ENCODE data around the gene CADM1. TPM values are rescaled to one million over a fixed set of nuclear protein-coding genes. Genes with fewer than 3 reads are reported as not detected.

Gene CADM1
- total and polyA plus RNA-seq, 10 of the 15 experiments (the other 5 are each of a cell fraction or from before 2014, with no cell fraction given) = 0.03 to 0.48 (median 0.15) TPM; not detected in 3

- in situ Hi-C loops (cut with MboI) (no loop called here), intact Hi-C loops (cut with micrococcal nuclease; ENCODE audit: unreplicated experiment) (no loop called here)
- no peak overlapping the region for H3K4me3 ChIP-seq
- ATAC-seq = no peak
- peaks cover 10% of the 10 kb centered on the region; the same call in 1 of the 2 replicates for H3K4me1 ChIP-seq (ENCODE audit: control insufficient read depth, insufficient read depth, low read length)
- H3K36me3 ChIP-seq (ENCODE audit: control insufficient read depth in 2 of 2, insufficient read depth in 2 of 2, low read length in 1 of 2) = no peaks in the 10 kb centered on the region
- no peak overlapping the region for H3K27ac ChIP-seq (ENCODE audit: control insufficient read depth, insufficient read depth)
- no peak for FAIRE-seq
- RAD21 ChIA-PET (ENCODE audit: unreplicated experiment) = no interaction called here
- no peak for DNase-seq (ENCODE audit: low read depth, low spot score)
- no peaks in the 10 kb centered on the region for H4K20me1 ChIP-seq (ENCODE audit: control insufficient read depth, insufficient read depth)
- CTCF ChIA-PET = no interaction called here
- SMC1A ChIA-PET (ENCODE audit: uncharacterized antibody, unreplicated experiment) = no interaction called here
- H3K79me2 ChIP-seq (ENCODE audit: control insufficient read depth, insufficient read depth, low read length) = no peaks in the 10 kb centered on the region
- no peak overlapping the region for H2AFZ ChIP-seq (ENCODE audit: control insufficient read depth, low read depth, low read length)
- H3K9me3 ChIP-seq (replicated peaks; ENCODE audit: control insufficient read depth, insufficient read depth, low read length) = no peaks in the 10 kb centered on the region
- TF ChIP-seq ATF3 (IDR thresholded peaks at IDR 0.05; ENCODE audit: borderline replicate concordance, extremely low read depth, low read depth, low read length) (no peak), POLR2AphosphoS5 (IDR thresholded peaks at IDR 0.05; ENCODE audit: low read length) (no peak), NFYB (IDR thresholded peaks at IDR 0.05; ENCODE audit: insufficient read depth, low read depth, low read length) (no peak)
- no peaks in the 10 kb centered on the region for H3K27me3 ChIP-seq (replicated peaks in 1 of 2; ENCODE audit: control insufficient read depth in 2 of 2, insufficient read depth in 2 of 2, low read length in 1 of 2)
- no peak overlapping the region for H3K4me2 ChIP-seq (ENCODE audit: control insufficient read depth, insufficient read depth)
- BruUV-seq (replicated peaks) = no TSS peak
- POLR2A ChIA-PET = no interaction called here
- H3K9ac ChIP-seq (ENCODE audit: control insufficient read depth, insufficient read depth, low read length) = no peak overlapping the region
Observed at GRCh38 chr11:115191761-115192160, 312.5 kb downstream of the CADM1 start.

- Histone ChIP-seq H3K9me3 (replicated peaks; ENCODE audit: control insufficient read depth, insufficient read depth, low read length) (no peaks in the 10 kb centered on the region), H3K79me2 (ENCODE audit: control insufficient read depth, insufficient read depth, low read length) (no peaks in the 10 kb centered on the region), H3K4me2 (ENCODE audit: control insufficient read depth, insufficient read depth) (no peak overlapping the region), H2AFZ (ENCODE audit: control insufficient read depth, low read depth, low read length) (no peak overlapping the region), H3K27ac (ENCODE audit: control insufficient read depth, insufficient read depth) (no peak overlapping the region), H3K27me3 (replicated peaks in 1 of 2; ENCODE audit: control insufficient read depth in 2 of 2, insufficient read depth in 2 of 2, low read length in 1 of 2) (no peaks in the 10 kb centered on the region), H3K4me3 (no peak overlapping the region), H4K20me1 (ENCODE audit: control insufficient read depth, insufficient read depth) (no peaks in the 10 kb centered on the region), H3K9ac (ENCODE audit: control insufficient read depth, insufficient read depth, low read length) (no peak overlapping the region), H3K4me1 (ENCODE audit: control insufficient read depth, insufficient read depth, low read length) (peaks cover 10% of the 10 kb centered on the region; the same call in 1 of the 2 replicates), H3K36me3 (ENCODE audit: control insufficient read depth in 2 of 2, insufficient read depth in 2 of 2, low read length in 1 of 2) (no peaks in the 10 kb centered on the region)
- ChIA-PET CTCF (no interaction called here), RAD21 (ENCODE audit: unreplicated experiment) (no interaction called here), SMC1A (ENCODE audit: uncharacterized antibody, unreplicated experiment) (no interaction called here), POLR2A (no interaction called here)
- in situ Hi-C loops (cut with MboI) (no loop called here), intact Hi-C loops (cut with micrococcal nuclease; ENCODE audit: unreplicated experiment) (no loop called here)
- WGBS (ENCODE audit: insufficient coverage, insufficient replicate concordance, low lambda C conversion rate, missing lambda C conversion rate) = 94% methylated on average over 1 of the region's 1 CpG
- no peak for FAIRE-seq
- no TSS peak for BruUV-seq (replicated peaks)
- DNase-seq (ENCODE audit: low read depth, low spot score) = no peak
- no peak for ATAC-seq
- no peak for TF ChIP-seq ZNF217 (IDR thresholded peaks at IDR 0.05)
- TF ChIP-seq MLLT1 (IDR thresholded peaks at IDR 0.05) = no peak
- no peak for TF ChIP-seq ZZZ3 (IDR thresholded peaks at IDR 0.05; ENCODE audit: control insufficient read depth, insufficient read length, low read depth)
- TF ChIP-seq TCF3 (IDR thresholded peaks at IDR 0.05; ENCODE audit: borderline replicate concordance, insufficient read depth, low read depth, low read length) = no peak
- TF ChIP-seq ZNF592 (IDR thresholded peaks at IDR 0.05) = no peak
- no peak for TF ChIP-seq RFX5 (IDR thresholded peaks at IDR 0.05; ENCODE audit: low read depth, low read length)
- no peak for TF ChIP-seq SREBF2 (IDR thresholded peaks at IDR 0.05; ENCODE audit: low read length)
- TF ChIP-seq SMARCA5 (IDR thresholded peaks at IDR 0.05) = no peak
- no peak for TF ChIP-seq ESRRA (IDR thresholded peaks at IDR 0.05; ENCODE audit: low read length)
- no peak for TF ChIP-seq SUPT20H (IDR thresholded peaks at IDR 0.05; ENCODE audit: borderline replicate concordance, control insufficient read depth, low read depth, low read length)
- TF ChIP-seq SP1 (IDR thresholded peaks at IDR 0.05; ENCODE audit: low read depth, low read length) = no peak
Observed at GRCh38 chr11:115190196-115190595, 314.0 kb downstream of the CADM1 start.
